GM12872 (cell line): ENCODE data around the gene PRR23E.

Experiments
- CTCF ChIP-seq: IDR thresholded peaks from 3 replicates; pipeline ENCODE4 v1.5.1; 2011; ENCODE audit warnings: low read depth, mild to moderate bottlenecking, low read length, moderate library complexity; ENCODE audit not compliant: insufficient read depth

Gene PRR23E

DNA sequence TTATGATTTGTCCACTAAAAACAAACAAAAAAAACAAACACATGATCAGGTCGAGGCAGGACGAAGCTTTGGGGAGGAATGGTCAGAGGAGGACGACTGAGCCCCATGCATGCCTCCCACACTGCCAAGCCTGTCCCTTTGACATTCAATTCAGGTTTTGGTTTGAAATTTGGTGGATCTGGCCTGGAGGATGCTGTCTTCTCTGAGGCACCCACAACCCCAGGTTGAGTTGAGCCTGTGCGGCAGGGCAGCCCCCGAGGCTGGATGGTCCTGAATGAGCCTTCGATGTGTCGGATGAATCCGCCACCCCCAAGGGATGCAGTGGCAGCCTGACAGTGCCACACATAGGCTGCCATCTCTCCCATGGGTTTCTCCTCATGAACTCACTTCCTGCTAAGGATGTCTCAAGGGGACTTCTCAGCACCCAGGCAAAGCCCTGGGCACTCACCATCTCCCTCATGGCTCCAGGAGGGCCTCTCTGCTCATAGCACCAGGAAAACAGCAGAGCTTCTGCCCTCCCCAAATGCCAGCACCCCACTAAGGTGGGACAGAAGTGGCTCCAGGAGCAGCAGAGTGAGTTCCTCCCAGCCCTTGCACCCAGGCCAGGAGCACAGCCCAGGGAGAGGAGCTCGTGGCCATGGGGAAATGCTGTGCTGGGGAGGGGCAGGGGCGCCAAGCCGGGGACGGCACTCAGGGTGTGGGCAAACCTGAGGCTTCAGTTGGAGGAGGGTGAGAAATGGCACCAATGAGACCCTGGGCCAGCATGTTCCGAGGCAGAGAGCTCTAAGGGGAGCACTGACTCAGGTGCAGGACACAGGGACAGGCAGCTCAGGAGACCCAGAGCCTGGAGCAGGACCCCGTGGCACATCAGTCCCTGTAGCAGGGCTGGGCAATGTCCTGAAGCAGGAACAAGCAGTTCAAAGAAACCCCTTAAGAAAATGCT, 18.5 kb downstream of the PRR23E start:
- no peak for TF ChIP-seq CTCF

- no peak for TF ChIP-seq CTCF
These were observed 19.3 kb downstream of the PRR23E start for GRCh38 chr3:127212231-127212630.

DNA sequence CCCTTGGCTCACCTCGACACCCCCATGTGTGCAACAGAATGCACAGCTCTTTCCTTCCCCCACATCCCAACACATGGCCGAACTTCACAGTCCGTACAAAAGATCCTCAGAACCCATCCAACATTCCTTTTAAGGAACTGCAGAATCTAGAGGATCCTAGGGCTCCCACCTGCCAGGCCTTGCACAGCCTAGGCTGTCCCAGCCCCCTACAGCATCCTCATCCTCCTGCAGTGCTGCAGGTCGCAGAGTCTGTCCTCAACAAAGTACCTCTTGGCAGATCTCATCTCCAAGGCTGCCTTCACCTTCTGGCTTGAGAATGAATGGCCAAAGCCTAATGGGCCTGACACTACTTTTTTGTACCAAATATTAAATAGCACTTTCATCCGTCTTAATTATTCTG, 19.8 kb downstream of the PRR23E start:
- no peak for TF ChIP-seq CTCF

DNA sequence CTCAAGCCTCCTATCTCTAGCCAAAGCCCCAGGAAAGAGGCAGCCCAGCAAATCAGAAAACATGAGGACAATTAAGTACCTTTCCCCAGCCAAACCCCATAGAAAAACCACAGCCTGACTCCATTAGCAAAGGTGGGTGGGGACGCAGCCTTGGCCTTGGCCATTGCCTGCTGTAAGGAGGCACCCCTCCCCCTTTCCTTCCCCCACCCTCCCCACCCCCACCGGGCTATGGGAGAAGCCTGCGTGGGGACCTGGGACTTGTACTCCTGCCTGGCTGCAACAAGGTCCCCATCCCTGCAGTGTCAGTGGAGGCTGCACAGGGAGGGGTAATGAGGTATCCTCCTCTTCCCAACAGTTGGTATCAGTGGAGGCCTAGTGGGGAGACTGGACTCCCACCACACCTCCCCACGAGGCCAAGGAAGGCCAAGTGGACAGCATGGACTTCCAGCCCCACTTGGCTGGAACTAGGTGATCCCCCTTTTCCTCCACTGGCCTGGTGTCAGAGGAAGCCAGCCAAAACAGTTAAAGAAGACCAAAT, 20.5 kb downstream of the PRR23E start:
- no peak for TF ChIP-seq CTCF

GRCh38 chr3:127214975-127215374, 22.0 kb downstream of the PRR23E start:
- TF ChIP-seq CTCF, result no peak

DNA sequence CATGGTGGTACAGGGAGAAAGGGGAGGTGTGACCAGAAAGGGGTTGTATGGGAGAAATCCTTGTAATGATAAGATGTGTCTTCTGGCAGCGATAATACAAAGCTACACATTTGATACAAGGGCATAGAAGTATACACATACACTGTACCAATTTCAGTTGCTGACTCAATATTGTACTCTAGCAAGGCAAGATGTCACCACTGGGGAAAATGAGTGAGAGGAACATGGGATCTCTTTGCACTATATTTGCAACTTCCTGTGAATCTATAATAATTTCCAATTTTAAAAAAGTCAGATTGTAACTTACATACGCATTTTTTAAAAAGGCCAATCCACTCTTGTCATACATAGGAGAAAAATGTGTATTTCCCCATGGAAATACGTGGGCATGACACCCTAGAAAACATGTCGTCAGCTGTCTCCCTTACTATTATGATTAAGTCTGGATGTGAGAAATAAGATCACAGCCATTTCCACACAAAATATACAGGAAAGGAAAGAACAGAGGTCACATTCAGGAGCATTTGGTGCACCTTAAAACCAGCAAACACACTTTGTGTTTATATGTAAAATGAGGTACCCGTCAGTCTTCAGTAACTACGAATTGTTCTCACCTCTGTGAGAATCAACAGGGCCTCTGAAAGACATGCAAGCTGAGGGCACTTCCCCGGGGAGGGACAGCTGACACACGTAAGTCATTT, 22.9 kb downstream of the PRR23E start:
- TF ChIP-seq CTCF, result no peak
